SK-N-SH treated with all-trans-retinoic acid at 6 μM for 48 hours (cell line): ENCODE results near the gene HPS3.

ENCODE experiments used
- TCF4 ChIP-seq: fragments of 250-450 bp; sonication (Bioruptor Pico); IDR thresholded peaks from 2 replicates; pipeline ENCODE4 v1.8.0; 2021; ENCODE audit warnings: mild to moderate bottlenecking, moderate library complexity, borderline replicate concordance
- ZNF70 ChIP-seq: fragments of 450-650 bp; formaldehyde crosslinking; IDR thresholded peaks from 2 replicates; pipeline ENCODE4 v1.5.0; 2020; ENCODE audit warnings: mild to moderate bottlenecking, moderate library complexity
- TF ChIP-seq, protein P1 (sequence below): fragments of 250-450 bp; sonication (Bioruptor Pico); IDR thresholded peaks from 2 replicates; pipeline ENCODE4 v1.8.0; 2020; ENCODE audit warnings: mild to moderate bottlenecking, moderate library complexity, borderline replicate concordance

DNA sequence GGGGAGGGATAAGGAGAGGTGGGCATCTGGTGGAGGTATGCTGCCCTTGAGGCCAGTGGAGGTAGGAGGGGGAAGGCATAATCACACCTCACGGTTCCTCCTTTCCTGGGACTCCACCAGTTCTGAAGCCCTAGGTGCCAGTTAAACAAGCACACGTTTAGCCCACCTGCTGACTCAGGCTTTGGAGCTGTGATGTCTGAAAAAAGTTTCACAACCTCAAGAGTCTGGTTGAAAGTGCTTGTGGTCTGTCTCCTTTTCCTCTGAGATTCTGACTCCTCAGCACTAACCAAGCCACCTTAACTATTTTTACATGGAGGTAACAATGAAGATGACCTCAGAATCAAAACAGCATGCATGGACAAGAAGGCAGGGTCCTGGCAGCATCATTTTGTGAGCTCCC, 23.0 kb downstream of the HPS3 start:
- TF ChIP-seq, protein P1, sequence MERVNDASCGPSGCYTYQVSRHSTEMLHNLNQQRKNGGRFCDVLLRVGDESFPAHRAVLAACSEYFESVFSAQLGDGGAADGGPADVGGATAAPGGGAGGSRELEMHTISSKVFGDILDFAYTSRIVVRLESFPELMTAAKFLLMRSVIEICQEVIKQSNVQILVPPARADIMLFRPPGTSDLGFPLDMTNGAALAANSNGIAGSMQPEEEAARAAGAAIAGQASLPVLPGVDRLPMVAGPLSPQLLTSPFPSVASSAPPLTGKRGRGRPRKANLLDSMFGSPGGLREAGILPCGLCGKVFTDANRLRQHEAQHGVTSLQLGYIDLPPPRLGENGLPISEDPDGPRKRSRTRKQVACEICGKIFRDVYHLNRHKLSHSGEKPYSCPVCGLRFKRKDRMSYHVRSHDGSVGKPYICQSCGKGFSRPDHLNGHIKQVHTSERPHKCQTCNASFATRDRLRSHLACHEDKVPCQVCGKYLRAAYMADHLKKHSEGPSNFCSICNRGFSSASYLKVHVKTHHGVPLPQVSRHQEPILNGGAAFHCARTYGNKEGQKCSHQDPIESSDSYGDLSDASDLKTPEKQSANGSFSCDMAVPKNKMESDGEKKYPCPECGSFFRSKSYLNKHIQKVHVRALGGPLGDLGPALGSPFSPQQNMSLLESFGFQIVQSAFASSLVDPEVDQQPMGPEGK (CRISPR knock-in tag), result no peak
- TF ChIP-seq TCF4 (CRISPR knock-in tag), result no peak
- TF ChIP-seq ZNF70 (CRISPR knock-in tag), result no peak
